ENCODE data around the gene PLEKHB2.
"Not testable (repeated sequence)": the region's sequence is repeated elsewhere in the genome, so short reads cannot be mapped to it uniquely, and the experiment has no call there.

PLEKHB2 gene

DNA sequence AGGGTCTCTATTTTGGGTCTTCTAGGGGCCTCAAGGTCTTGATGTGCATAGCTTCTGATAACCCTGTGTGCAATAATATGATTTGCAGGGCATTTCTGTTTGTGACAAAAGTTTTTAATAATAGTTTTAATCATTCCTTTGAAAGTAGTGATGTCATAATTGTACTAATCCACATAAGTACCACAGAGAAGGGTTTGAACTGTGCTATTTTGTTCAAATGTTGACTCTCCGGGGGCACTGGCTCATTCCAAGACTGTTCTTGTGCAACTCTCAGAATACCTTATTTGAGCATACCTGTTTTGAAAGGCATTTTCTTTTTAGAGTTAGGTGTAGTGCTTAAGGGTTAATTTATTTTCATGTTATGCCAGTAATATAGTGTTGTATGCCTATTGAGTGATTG, 41.6 kb downstream of the PLEKHB2 start:
- no peak for DNase-seq (ENCODE audit: low spot score)
- TF ChIP-seq, protein P1, sequence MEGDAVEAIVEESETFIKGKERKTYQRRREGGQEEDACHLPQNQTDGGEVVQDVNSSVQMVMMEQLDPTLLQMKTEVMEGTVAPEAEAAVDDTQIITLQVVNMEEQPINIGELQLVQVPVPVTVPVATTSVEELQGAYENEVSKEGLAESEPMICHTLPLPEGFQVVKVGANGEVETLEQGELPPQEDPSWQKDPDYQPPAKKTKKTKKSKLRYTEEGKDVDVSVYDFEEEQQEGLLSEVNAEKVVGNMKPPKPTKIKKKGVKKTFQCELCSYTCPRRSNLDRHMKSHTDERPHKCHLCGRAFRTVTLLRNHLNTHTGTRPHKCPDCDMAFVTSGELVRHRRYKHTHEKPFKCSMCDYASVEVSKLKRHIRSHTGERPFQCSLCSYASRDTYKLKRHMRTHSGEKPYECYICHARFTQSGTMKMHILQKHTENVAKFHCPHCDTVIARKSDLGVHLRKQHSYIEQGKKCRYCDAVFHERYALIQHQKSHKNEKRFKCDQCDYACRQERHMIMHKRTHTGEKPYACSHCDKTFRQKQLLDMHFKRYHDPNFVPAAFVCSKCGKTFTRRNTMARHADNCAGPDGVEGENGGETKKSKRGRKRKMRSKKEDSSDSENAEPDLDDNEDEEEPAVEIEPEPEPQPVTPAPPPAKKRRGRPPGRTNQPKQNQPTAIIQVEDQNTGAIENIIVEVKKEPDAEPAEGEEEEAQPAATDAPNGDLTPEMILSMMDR (IDR thresholded peaks at IDR 0.05; ENCODE audit: extremely low read depth, missing control alignments): no peak

DNA sequence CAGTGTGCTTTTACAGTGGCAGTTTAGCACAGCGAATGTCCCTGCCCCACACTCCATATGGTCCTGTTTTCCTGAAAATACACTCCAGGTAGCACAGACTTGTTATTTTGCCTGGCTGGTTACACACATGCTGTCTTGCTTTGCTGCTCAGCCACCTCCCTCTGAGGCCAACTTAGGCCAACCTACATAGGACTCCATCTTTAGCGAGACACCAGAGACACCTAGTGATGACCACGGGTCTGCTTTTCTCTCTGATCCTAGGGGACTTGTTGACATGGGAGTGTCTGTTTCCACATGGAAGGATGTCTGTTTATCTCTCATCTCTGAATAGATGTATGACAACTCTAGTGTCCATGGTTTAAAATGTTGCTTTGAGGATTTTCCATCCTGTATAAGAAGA, 43.3 kb downstream of the PLEKHB2 start:
- TF ChIP-seq, protein P1 (IDR thresholded peaks at IDR 0.05; ENCODE audit: extremely low read depth, missing control alignments): no peak
- DNase-seq (ENCODE audit: low spot score): no peak

GRCh38 chr2:131150109-131150508, 45.0 kb downstream of the PLEKHB2 start:
- DNase-seq (ENCODE audit: low spot score): not testable (repeated sequence)

DNA sequence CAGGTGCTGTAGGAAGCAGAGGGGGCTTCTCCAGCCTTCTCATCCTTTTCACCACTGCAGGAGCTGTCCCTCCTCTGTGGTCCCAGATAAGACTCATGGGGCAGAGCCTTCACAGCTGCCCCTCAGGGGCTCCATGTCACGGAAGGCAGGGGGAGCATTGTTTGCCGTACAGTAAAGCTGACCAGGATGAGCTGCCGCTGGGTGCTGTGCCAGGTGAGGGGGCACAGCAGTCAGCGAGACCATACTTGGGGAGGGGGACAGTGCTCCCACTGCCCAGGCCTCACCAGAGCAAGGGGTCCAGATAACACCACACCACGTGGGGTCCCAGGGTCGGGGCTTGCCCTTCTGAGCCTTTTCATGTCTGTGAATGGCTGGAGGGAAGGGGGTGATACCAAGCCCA, 46.3 kb downstream of the PLEKHB2 start:
- TF ChIP-seq, protein P1 (IDR thresholded peaks at IDR 0.05; ENCODE audit: extremely low read depth, missing control alignments): no peak
- no peak for DNase-seq (ENCODE audit: low spot score)

GRCh38 chr2:131152074-131152473, 46.9 kb downstream of the PLEKHB2 start:
- DNase-seq (ENCODE audit: low spot score): no peak

GRCh38 chr2:131153529-131153928, 48.4 kb downstream of the PLEKHB2 start:
- DNase-seq (ENCODE audit: low spot score): no peak
- TF ChIP-seq, protein P1 (IDR thresholded peaks at IDR 0.05; ENCODE audit: extremely low read depth, missing control alignments): no peak

More at GRCh38 chr2:131152074-131152473, 46.9 kb downstream of the PLEKHB2 start:
- TF ChIP-seq, protein P1 (IDR thresholded peaks at IDR 0.05; ENCODE audit: extremely low read depth, missing control alignments): no peak

GRCh38 chr2:131154071-131154531, 49.0 kb downstream of the PLEKHB2 start:
- DNase-seq (ENCODE audit: low spot score): peak; percentile 91
- TF ChIP-seq, protein P1 (IDR thresholded peaks at IDR 0.05; ENCODE audit: extremely low read depth, missing control alignments): peak; percentile 89

DNA sequence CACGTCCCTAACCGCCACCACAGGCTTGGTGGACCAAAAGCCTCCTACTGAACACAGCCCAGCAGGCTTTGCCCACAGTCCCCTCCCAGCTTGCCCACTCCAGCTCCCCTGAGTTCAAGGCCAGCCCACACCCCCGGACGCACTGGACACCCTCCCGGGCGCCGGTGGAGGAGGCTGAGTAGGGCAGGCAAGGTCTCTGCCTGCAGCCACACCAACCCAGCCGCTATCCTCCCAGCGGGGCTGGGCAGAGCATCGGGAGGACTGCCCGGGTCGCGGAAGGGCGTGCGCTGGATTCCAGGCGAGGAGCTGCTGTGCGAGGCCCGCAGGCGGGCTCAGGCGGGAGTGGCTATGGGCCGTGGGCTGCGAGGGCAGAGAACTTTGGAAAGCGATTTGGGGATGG, 49.5 kb downstream of the PLEKHB2 start:
- no peak for DNase-seq (ENCODE audit: low spot score)
- TF ChIP-seq, protein P1 (IDR thresholded peaks at IDR 0.05; ENCODE audit: extremely low read depth, missing control alignments): no peak
